HCT116 (cell line): ENCODE data around the gene INPPL1. TPM values are rescaled to one million over a fixed set of nuclear protein-coding genes. Genes with fewer than 3 reads are reported as not detected.

ENCODE experiments used
- ATAC-seq: fragments of 200-7000 bp; cut with Tn5 transposase; 2 replicates; pipeline ENCODE4 v1.9.1; 2020; ENCODE audit warnings: mild to moderate bottlenecking, moderate library complexity
- BruUV-seq: library from RNA; stranded (reverse); fragments of 400-500 nt; replicated peaks from 2 replicates; lab custom pipeline; 2021; lab: Mats Ljungman, UMichigan
- CTCF ChIA-PET: fragments of 300-600 bp; sonication (Branson Sonifier 250); formaldehyde crosslinking; loops from one replicate; lab custom pipeline; 2021; ENCODE audit warnings: antibody characterized with exemption; lab: Charles Lee
- POLR2A ChIA-PET: fragments of 300-600, 350-600 bp; sonication (Branson Sonifier 250); formaldehyde crosslinking; loops from one replicate; lab custom pipeline; 2021; ENCODE audit warnings: antibody characterized with exemption; lab: Charles Lee
- RAD21 ChIA-PET, 2 experiments: fragments of 300-600 bp; sonication (Branson Sonifier 250); formaldehyde crosslinking; loops; one replicate each; lab custom pipeline; 2023; ENCODE audit warnings: low total read pairs in 2 of 2; ENCODE audit not compliant: uncharacterized antibody in 2 of 2, unreplicated experiment in 2 of 2, low non-redundant PET in 1 of 2; lab: Charles Lee
- DNase-seq: peaks from one replicate; pipeline ENCODE4 v3.0.0-alpha.2; 2010; ENCODE audit warnings: low read depth, low spot score
- H2AFZ ChIP-seq: fragments of 200-600 bp; shearing (Covaris generic), sonication (generic); 2 replicates; pipeline ENCODE4 v1.6.1; 2017; ENCODE audit warnings: low read depth, mixed run types, mixed read lengths, antibody characterized with exemption, low read length; ENCODE audit not compliant: poor library complexity, severe bottlenecking
- H3K27ac ChIP-seq: 2 replicates; pipeline ENCODE4 v1.5.1; 2012; ENCODE audit warnings: low read depth, low read length
- H3K27me3 ChIP-seq: fragments of 200-600 bp; sonication (generic); 2 replicates; pipeline ENCODE4 v1.6.1; 2016; ENCODE audit warnings: mixed run types, low read length, mixed read lengths; ENCODE audit not compliant: insufficient read depth
- H3K36me3 ChIP-seq, 2 experiments: fragments of 200-500 bp in 1 of 2; fragments of 200-600 bp in 1 of 2; sonication (Bioruptor generic) in 1 of 2; sonication (generic) in 1 of 2; 2 replicates each; pipeline versions ENCODE4 v1.5.1 to v1.6.1; 2014 to 2016; ENCODE audit warnings: low read length in 2 of 2, inconsistent platforms in 1 of 2, mixed read lengths in 1 of 2, mixed run types in 1 of 2; ENCODE audit not compliant: insufficient read depth in 2 of 2, control insufficient read depth in 1 of 2
- H3K4me1 ChIP-seq, 2 experiments: fragments of 200-600 bp in 1 of 2; sonication (generic) in 1 of 2; 2 replicates each; pipeline versions ENCODE4 v1.5.1 to v1.6.1; 2012 to 2017; ENCODE audit warnings: low read length in 2 of 2, inconsistent platforms in 1 of 2, mild to moderate bottlenecking in 1 of 2, mixed read lengths in 1 of 2, mixed run types in 1 of 2, moderate library complexity in 1 of 2; ENCODE audit not compliant: insufficient read depth in 2 of 2, control insufficient read depth in 1 of 2
- H3K4me2 ChIP-seq: fragments of 200-600 bp; sonication (generic); 2 replicates; pipeline ENCODE4 v1.6.1; 2017; ENCODE audit warnings: mixed run types, low read length, mixed read lengths
- H3K4me3 ChIP-seq, 2 experiments: fragments of 200-600 bp in 1 of 2; sonication (generic) in 1 of 2; replicated peaks in 1 of 2; 2 replicates each; pipeline ENCODE4 v1.5.1; 2011 to 2016; ENCODE audit warnings: low read length in 2 of 2, control low read depth in 1 of 2, low read depth in 1 of 2, mild to moderate bottlenecking in 1 of 2, mixed read lengths in 1 of 2, mixed run types in 1 of 2
- H3K79me2 ChIP-seq: fragments of 200-600 bp; sonication (generic); 2 replicates; pipeline ENCODE4 v1.6.1; 2017; ENCODE audit warnings: mild to moderate bottlenecking, mixed run types, low read length, moderate library complexity, mixed read lengths; ENCODE audit not compliant: insufficient read depth
- H3K9ac ChIP-seq: fragments of 200-600 bp; sonication (generic); 2 replicates; pipeline ENCODE4 v1.6.1; 2016; ENCODE audit warnings: low read length, mixed read lengths
- H3K9me2 ChIP-seq: fragments of 200-600 bp; sonication (generic), shearing (Covaris generic); 2 replicates; pipeline ENCODE4 v1.6.1; 2017; ENCODE audit warnings: mixed run types, mild to moderate bottlenecking, moderate library complexity; ENCODE audit not compliant: insufficient read depth
- H3K9me3 ChIP-seq, 2 experiments: fragments of 200-500 bp in 1 of 2; fragments of 200-600 bp in 1 of 2; sonication (Bioruptor generic) in 1 of 2; sonication (generic) in 1 of 2; 2 replicates each; pipeline ENCODE4 v1.6.1; 2014 to 2017; ENCODE audit warnings: low read length in 2 of 2, mixed read lengths in 2 of 2, inconsistent platforms in 1 of 2, low read depth in 1 of 2, mild to moderate bottlenecking in 1 of 2, mixed run types in 1 of 2, moderate library complexity in 1 of 2; ENCODE audit not compliant: control insufficient read depth in 1 of 2, insufficient read depth in 1 of 2
- H4K20me1 ChIP-seq: fragments of 200-600 bp; sonication (generic), shearing (Covaris generic); 2 replicates; pipeline ENCODE4 v1.6.1; 2017; ENCODE audit warnings: mixed run types, mild to moderate bottlenecking, moderate library complexity; ENCODE audit not compliant: insufficient read depth
- CEBPB ChIP-seq: IDR thresholded peaks from 2 replicates; pipeline ENCODE4 v1.6.1; 2012; ENCODE audit warnings: low read depth
- EZH2 ChIP-seq: fragments of 200-600 bp; sonication (generic); IDR thresholded peaks from 2 replicates; pipeline ENCODE4 v1.6.1; 2017; ENCODE audit warnings: antibody characterized with exemption, mixed run types
- EZH2phosphoT487 ChIP-seq: fragments of 200-600 bp; IDR thresholded peaks from 2 replicates; pipeline ENCODE4 v1.6.1; 2018; ENCODE audit warnings: antibody characterized with exemption, borderline replicate concordance
- FOSL1 ChIP-seq: IDR thresholded peaks from 2 replicates; pipeline ENCODE4 v1.6.1; 2012; ENCODE audit warnings: low read depth
- JUND ChIP-seq: IDR thresholded peaks from 2 replicates; pipeline ENCODE4 v1.6.1; 2012
- MAX ChIP-seq: IDR thresholded peaks from 2 replicates; pipeline ENCODE4 v1.6.1; 2012
- POLR2A ChIP-seq: IDR thresholded peaks from 2 replicates; pipeline ENCODE4 v1.7.0; 2011; ENCODE audit warnings: borderline replicate concordance; ENCODE audit not compliant: insufficient read depth, insufficient read length; ENCODE audit errors: extremely low read depth
- SRF ChIP-seq: IDR thresholded peaks from 2 replicates; pipeline ENCODE4 v1.6.1; 2012; ENCODE audit warnings: low read depth
- intact Hi-C: fragments of 100-400 bp; cut with micrococcal nuclease; formaldehyde crosslinking; loops from 2 replicates; pipeline ENCODE4 v1.10.0; 2022
- total RNA-seq: library from RNA; stranded (reverse); gene quantifications from one replicate; pipeline ENCODE4 v1.2.1, GENCODE V29; 2021; ENCODE audit not compliant: unreplicated experiment
- TF ChIP-seq, protein P1 (sequence below): IDR thresholded peaks from 2 replicates; pipeline ENCODE4 v1.6.1; 2011; ENCODE audit warnings: mild to moderate bottlenecking, low read length, moderate library complexity; ENCODE audit not compliant: insufficient replicate concordance; ENCODE audit errors: extremely low read depth
- TF ChIP-seq, protein P2 (sequence below): IDR thresholded peaks from 2 replicates; pipeline ENCODE4 v1.6.1; 2012

INPPL1 gene
- total RNA-seq, 1 experiment from 2014 or later, result 132 TPM

GRCh38 chr11:72263361-72263760 lies 38.8 kb downstream of the INPPL1 start:
- no peak overlapping the region for H3K27ac ChIP-seq
- no peaks in the 10 kb centered on the region for H3K27me3 ChIP-seq
- TF ChIP-seq SRF, result no peak
- TF ChIP-seq POLR2A, result no peak
- no peak for TF ChIP-seq EZH2phosphoT487
- TF ChIP-seq JUND, result no peak
- no peak for TF ChIP-seq MAX
- TF ChIP-seq, protein P1, sequence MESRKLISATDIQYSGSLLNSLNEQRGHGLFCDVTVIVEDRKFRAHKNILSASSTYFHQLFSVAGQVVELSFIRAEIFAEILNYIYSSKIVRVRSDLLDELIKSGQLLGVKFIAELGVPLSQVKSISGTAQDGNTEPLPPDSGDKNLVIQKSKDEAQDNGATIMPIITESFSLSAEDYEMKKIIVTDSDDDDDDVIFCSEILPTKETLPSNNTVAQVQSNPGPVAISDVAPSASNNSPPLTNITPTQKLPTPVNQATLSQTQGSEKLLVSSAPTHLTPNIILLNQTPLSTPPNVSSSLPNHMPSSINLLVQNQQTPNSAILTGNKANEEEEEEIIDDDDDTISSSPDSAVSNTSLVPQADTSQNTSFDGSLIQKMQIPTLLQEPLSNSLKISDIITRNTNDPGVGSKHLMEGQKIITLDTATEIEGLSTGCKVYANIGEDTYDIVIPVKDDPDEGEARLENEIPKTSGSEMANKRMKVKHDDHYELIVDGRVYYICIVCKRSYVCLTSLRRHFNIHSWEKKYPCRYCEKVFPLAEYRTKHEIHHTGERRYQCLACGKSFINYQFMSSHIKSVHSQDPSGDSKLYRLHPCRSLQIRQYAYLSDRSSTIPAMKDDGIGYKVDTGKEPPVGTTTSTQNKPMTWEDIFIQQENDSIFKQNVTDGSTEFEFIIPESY, result no peak
- no peak for TF ChIP-seq FOSL1
- no peak for TF ChIP-seq CEBPB
- no peak for TF ChIP-seq EZH2
- TF ChIP-seq, protein P2, sequence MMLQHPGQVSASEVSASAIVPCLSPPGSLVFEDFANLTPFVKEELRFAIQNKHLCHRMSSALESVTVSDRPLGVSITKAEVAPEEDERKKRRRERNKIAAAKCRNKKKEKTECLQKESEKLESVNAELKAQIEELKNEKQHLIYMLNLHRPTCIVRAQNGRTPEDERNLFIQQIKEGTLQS, result no peak
- RAD21 ChIA-PET, result no interaction called here
- DNase-seq (no peak), ATAC-seq (no peak; the same call in 1 of the 2 replicates)
- H3K4me2 ChIP-seq, result 0 out of 2 replicates have a peak overlapping the region, but pooled peaks have one; percentile 1
- intact Hi-C loops, result no loop called here
- H3K4me3 ChIP-seq, result no peak overlapping the region
- H3K9me2 ChIP-seq, result no peaks in the 10 kb centered on the region
- BruUV-seq, result no TSS peak
- CTCF ChIA-PET, result no interaction called here
- POLR2A ChIA-PET, result no interaction called here
- H3K79me2 ChIP-seq, result no peaks in the 10 kb centered on the region
- H4K20me1 ChIP-seq, result no peaks in the 10 kb centered on the region
- no peaks in the 10 kb centered on the region for H3K9me3 ChIP-seq
- no peak overlapping the region for H2AFZ ChIP-seq
- no peaks in the 10 kb centered on the region for H3K36me3 ChIP-seq
- H3K9ac ChIP-seq, result no peak overlapping the region
- H3K4me1 ChIP-seq, result peaks cover 0 to 6% of the 10 kb centered on the region in 2 experiments; a peak in 1 of 4 replicates
